ENCODE results near the gene PDGFRA. TPM values are rescaled to one million over a fixed set of nuclear protein-coding genes. Genes with fewer than 3 reads are reported as not detected.
"Not testable (repeated sequence)": the region's sequence is repeated elsewhere in the genome, so short reads cannot be mapped to it uniquely, and the experiment has no call there.

PDGFRA gene
- total RNA-seq, 1 donor from 2014 or later, result 91.5 TPM

DNA sequence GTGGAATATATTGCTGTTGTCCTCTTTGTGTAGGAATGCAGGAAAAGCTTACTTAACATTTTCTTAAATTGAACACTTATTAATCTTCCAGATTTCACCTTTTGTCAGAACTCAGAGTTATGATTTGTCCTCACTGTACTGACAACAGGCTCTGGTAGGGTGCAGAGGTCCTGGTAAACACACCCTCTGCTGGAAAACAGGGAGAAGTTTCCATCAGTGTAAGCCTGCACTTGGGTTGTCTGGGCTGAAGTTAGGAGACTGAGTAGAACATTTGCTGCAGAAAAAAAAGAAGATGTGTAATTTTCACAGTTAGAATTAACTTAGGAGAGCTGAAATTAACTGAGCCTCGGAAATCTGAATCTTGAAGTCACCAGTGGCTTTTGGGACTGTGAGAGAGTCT is 23.2 kb downstream of the PDGFRA start:
- H3K9me3 ChIP-seq; H3K4me3 ChIP-seq; H3K27ac ChIP-seq; H3K36me3 ChIP-seq; H3K27me3 ChIP-seq; intact Hi-C loops (cut with DNase I); ATAC-seq; H3K4me1 ChIP-seq; DNase-seq: not testable (repeated sequence)

GRCh38 chr4:54254116-54254914 is 25.2 kb downstream of the PDGFRA start:
- ATAC-seq (no peak), DNase-seq (no peak)
- Histone ChIP-seq H3K9me3 (no peaks in the 10 kb centered on the region), H3K36me3 (no peaks in the 10 kb centered on the region), H3K4me1 (no peaks in the 10 kb centered on the region), H3K27ac (no peak overlapping the region), H3K4me3 (no peak overlapping the region), H3K27me3 (no peaks in the 10 kb centered on the region)
- intact Hi-C loops (cut with DNase I), result no loop called here
- TF ChIP-seq CTCF (IDR thresholded peaks at IDR 0.05), result no peak

DNA sequence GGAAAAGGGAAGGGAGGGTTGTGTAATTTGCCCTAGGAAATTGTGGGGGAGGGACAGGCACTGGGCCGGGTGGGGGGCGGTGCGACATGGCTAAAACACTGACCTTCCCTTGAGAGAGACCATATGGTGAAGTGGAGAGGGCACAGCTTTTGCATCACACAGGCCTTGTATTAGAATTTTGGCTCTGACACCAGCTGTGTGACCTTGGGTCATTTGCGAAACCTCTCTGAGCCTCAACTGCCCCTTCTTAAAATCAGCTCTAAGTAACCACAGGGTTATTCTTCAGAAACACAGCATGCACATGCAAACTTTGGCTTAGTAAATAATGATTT is 25.8 kb downstream of the PDGFRA start:
- TF ChIP-seq CTCF (IDR thresholded peaks at IDR 0.05), result no peak
- Histone ChIP-seq H3K9me3 (no peaks in the 10 kb centered on the region), H3K4me3 (no peak overlapping the region), H3K27ac (no peak overlapping the region), H3K36me3 (no peaks in the 10 kb centered on the region), H3K4me1 (no peaks in the 10 kb centered on the region), H3K27me3 (no peaks in the 10 kb centered on the region)
- intact Hi-C loops (cut with DNase I), result no loop called here
- DNase-seq, result no peak
- ATAC-seq, result peak; percentile 42

GRCh38 chr4:54255881-54256280 is 26.8 kb downstream of the PDGFRA start:
- Histone ChIP-seq H3K27me3 (no peaks in the 10 kb centered on the region), H3K9me3 (no peaks in the 10 kb centered on the region), H3K4me3 (no peak overlapping the region), H3K36me3 (no peaks in the 10 kb centered on the region), H3K4me1 (no peaks in the 10 kb centered on the region), H3K27ac (no peak overlapping the region)
- TF ChIP-seq CTCF (IDR thresholded peaks at IDR 0.05), result no peak
- no peak for DNase-seq
- intact Hi-C loops (cut with DNase I), result no loop called here
- no peak for ATAC-seq

DNA sequence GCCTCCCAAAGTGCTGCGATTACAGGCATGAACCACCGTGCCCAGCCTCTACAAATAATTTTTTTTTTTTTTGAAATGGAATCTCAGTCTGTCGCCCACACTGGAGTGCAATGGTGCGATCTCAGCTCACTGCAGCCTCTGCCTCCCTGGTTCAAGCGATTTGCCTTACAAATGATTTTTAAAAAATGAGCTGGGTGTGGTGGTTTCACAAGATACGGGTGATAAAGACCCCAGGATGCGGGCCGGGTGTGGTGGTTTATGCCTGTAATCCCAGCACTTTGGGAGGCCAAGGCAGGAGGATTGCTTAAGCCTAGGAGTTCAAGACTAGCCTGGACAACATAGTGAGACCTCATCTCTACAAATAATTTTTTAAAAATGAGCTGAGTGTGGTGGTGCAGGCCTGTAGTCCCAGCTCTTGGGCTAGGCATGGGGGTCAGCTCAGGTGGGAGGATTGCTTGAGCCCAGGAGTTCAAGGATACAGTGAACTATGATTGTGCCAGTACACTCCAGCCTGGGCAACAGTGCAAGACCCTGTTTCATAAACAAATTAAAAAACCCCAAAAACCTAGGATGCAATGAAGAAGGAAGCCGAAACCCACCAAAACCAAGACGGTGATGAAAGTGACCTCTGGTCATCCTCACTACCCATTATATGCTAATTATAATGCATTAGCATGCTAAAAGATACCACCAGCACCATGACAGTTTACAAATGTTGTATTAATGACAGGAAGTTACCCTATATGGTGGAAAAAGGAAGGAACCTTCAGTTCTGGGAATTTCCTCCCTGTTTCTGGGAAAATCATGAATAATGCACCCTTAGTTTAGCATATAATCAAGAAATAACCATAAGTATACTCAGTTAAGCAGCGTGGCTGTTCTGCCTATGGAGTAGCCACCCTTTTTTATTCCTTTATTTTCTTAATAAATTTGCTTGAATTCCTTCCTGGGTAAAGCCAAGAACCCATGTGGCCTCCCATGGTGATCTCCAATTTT is 27.7 kb downstream of the PDGFRA start:
- no peaks in the 10 kb centered on the region for H3K9me3 ChIP-seq
- H3K27ac ChIP-seq, result no peak overlapping the region
- H3K4me1 ChIP-seq, result no peaks in the 10 kb centered on the region
- no peak for ATAC-seq
- H3K27me3 ChIP-seq, result no peaks in the 10 kb centered on the region
- intact Hi-C loops (cut with DNase I), result no loop called here
- TF ChIP-seq CTCF (IDR thresholded peaks at IDR 0.05), result no peak
- H3K36me3 ChIP-seq, result no peaks in the 10 kb centered on the region
- H3K4me3 ChIP-seq, result no peak overlapping the region
- no peak for DNase-seq

DNA sequence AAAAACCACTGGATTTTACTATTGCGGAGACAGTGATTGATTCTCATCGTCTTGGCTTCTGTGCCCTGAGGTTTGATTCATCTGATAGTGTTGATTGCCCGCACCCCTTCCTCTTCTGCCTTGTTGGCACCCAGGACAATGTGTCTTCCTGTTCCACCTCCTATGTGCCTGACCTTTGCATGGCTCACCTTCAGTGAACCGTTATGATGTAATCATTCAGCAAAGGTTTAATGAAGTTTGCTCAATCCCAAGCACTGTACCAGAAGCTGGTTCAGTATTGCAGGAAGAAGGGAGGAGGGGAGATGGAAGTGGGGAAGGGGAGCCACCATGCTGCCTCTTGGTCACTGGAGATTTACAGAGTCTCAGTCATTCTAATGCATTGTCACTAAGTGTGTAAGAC is 36.3 kb downstream of the PDGFRA start:
- H3K27ac ChIP-seq, result no peak overlapping the region
- H3K27me3 ChIP-seq, result no peaks in the 10 kb centered on the region
- no peaks in the 10 kb centered on the region for H3K9me3 ChIP-seq
- no peak overlapping the region for H3K4me3 ChIP-seq
- TF ChIP-seq CTCF (IDR thresholded peaks at IDR 0.05), result no peak
- no peaks in the 10 kb centered on the region for H3K4me1 ChIP-seq
- no peaks in the 10 kb centered on the region for H3K36me3 ChIP-seq
- DNase-seq, result no peak
- intact Hi-C loops (cut with DNase I), result no loop called here
- no peak for ATAC-seq
